IMR-90 (cell line): Measurements from ENCODE around the gene RSL1D1. TPM values are rescaled to one million over a fixed set of nuclear protein-coding genes. Genes with fewer than 3 reads are reported as not detected.

Experiments used
- ATAC-seq: fragments of 200-7000 bp; cut with Tn5 transposase; 2 replicates; pipeline ENCODE4 v1.9.1; 2020; ENCODE audit warnings: low read depth, mild to moderate bottlenecking, moderate library complexity
- BruUV-seq: library from RNA; stranded (reverse); fragments of 400-500 nt; replicated peaks from 2 replicates; lab custom pipeline; 2021; lab: Mats Ljungman, UMichigan
- CTCF ChIA-PET: fragments of 300-600 bp; formaldehyde crosslinking; extraction: SDS; loops from one replicate; lab custom pipeline; 2021; ENCODE audit warnings: antibody characterized with exemption; lab: Yijun Ruan, JAX
- POLR2A ChIA-PET: fragments of 300-600 bp; sonication (Branson Sonifier 250); formaldehyde crosslinking; loops from one replicate; lab custom pipeline; 2022; ENCODE audit warnings: antibody characterized with exemption; ENCODE audit not compliant: unreplicated experiment; lab: Charles Lee
- DNase-seq: peaks from one replicate; pipeline ENCODE4 v3.0.0; 2013
- H2AFZ ChIP-seq: replicated peaks from 2 replicates; pipeline ENCODE3; 2013; ENCODE audit warnings: low read length, mild to moderate bottlenecking; ENCODE audit not compliant: poor library complexity
- H2AK5ac ChIP-seq: 2 replicates; pipeline ENCODE4 v1.6.1; 2013; ENCODE audit warnings: low read depth, low read length, inconsistent platforms
- H2AK9ac ChIP-seq: replicated peaks from 2 replicates; pipeline ENCODE3; 2013; ENCODE audit warnings: mild to moderate bottlenecking, low read depth, low read length, moderate library complexity; ENCODE audit not compliant: poor library complexity
- H2BK120ac ChIP-seq: 2 replicates; pipeline ENCODE4 v1.6.1; 2013; ENCODE audit warnings: low read depth, low read length, inconsistent platforms
- H2BK15ac ChIP-seq: 3 replicates; pipeline ENCODE4 v1.6.1; 2013; ENCODE audit warnings: low read depth, low read length, inconsistent platforms
- H2BK20ac ChIP-seq: 2 replicates; pipeline ENCODE4 v1.6.1; 2013; ENCODE audit warnings: low read depth, mild to moderate bottlenecking, inconsistent platforms, low read length, moderate library complexity
- H2BK5ac ChIP-seq: 2 replicates; pipeline ENCODE4 v1.6.1; 2013; ENCODE audit warnings: mild to moderate bottlenecking, low read depth, low read length, inconsistent platforms; ENCODE audit not compliant: poor library complexity, severe bottlenecking
- H3K14ac ChIP-seq: replicated peaks from 2 replicates; pipeline ENCODE4 v1.6.1; 2013; ENCODE audit warnings: low read depth, low read length, inconsistent platforms
- H3K18ac ChIP-seq: 2 replicates; pipeline ENCODE4 v1.6.1; 2013; ENCODE audit warnings: low read depth, low read length, control low read depth
- H3K23ac ChIP-seq: 2 replicates; pipeline ENCODE4 v1.6.1; 2013; ENCODE audit warnings: low read depth, low read length, inconsistent platforms
- H3K27ac ChIP-seq: 2 replicates; pipeline ENCODE4 v1.5.1; 2013; ENCODE audit warnings: mild to moderate bottlenecking, control low read depth, low read length; ENCODE audit not compliant: insufficient read depth
- H3K27me3 ChIP-seq: 2 replicates; pipeline ENCODE4 v1.6.1; 2013; ENCODE audit warnings: low read length; ENCODE audit not compliant: control insufficient read depth, insufficient read depth
- H3K36me3 ChIP-seq: 2 replicates; pipeline ENCODE4 v1.6.1; 2013; ENCODE audit warnings: low read length, mixed read lengths; ENCODE audit not compliant: control insufficient read depth, insufficient read depth
- H3K4ac ChIP-seq: 2 replicates; pipeline ENCODE4 v1.6.1; 2013; ENCODE audit warnings: low read depth, low read length, inconsistent platforms
- H3K4me1 ChIP-seq: 2 replicates; pipeline ENCODE4 v1.6.1; 2013; ENCODE audit warnings: low read length, mixed read lengths; ENCODE audit not compliant: control insufficient read depth, insufficient read depth
- H3K4me2 ChIP-seq: 2 replicates; pipeline ENCODE4 v1.6.1; 2013; ENCODE audit warnings: low read depth, mild to moderate bottlenecking, control low read depth, low read length, moderate library complexity
- H3K4me3 ChIP-seq: 2 replicates; pipeline ENCODE4 v1.5.1; 2013; ENCODE audit warnings: low read depth, mild to moderate bottlenecking, control low read depth, low read length, moderate library complexity; ENCODE audit not compliant: insufficient read depth
- H3K56ac ChIP-seq: 2 replicates; pipeline ENCODE4 v1.6.1; 2013; ENCODE audit warnings: low read length, inconsistent platforms; ENCODE audit not compliant: insufficient read depth; ENCODE audit errors: extremely low read depth
- H3K79me1 ChIP-seq, 2 experiments: 2 replicates each; pipeline ENCODE4 v1.6.1; 2013; ENCODE audit warnings: low read length in 2 of 2, inconsistent platforms in 1 of 2, low read depth in 1 of 2
- H3K9ac ChIP-seq: 2 replicates; pipeline ENCODE4 v1.6.1; 2013; ENCODE audit warnings: low read depth, low read length, control low read depth
- H3K9me1 ChIP-seq: 2 replicates; pipeline ENCODE4 v1.6.1; 2013; ENCODE audit warnings: low read length, inconsistent platforms; ENCODE audit not compliant: insufficient read depth
- H3K9me3 ChIP-seq: 2 replicates; pipeline ENCODE4 v1.6.1; 2013; ENCODE audit warnings: low read length; ENCODE audit not compliant: control insufficient read depth, insufficient read depth
- H4K20me1 ChIP-seq: 2 replicates; pipeline ENCODE4 v1.6.1; 2013; ENCODE audit warnings: low read length, inconsistent platforms; ENCODE audit not compliant: insufficient read depth
- H4K5ac ChIP-seq: 2 replicates; pipeline ENCODE4 v1.6.1; 2013; ENCODE audit warnings: mild to moderate bottlenecking, low read depth, low read length, control low read depth
- H4K8ac ChIP-seq, 2 experiments: 2 replicates each; pipeline ENCODE4 v1.6.1; 2013; ENCODE audit warnings: low read depth in 2 of 2, low read length in 2 of 2, control low read depth in 1 of 2, inconsistent platforms in 1 of 2
- H4K91ac ChIP-seq: 2 replicates; pipeline ENCODE4 v1.6.1; 2013; ENCODE audit warnings: low read depth, low read length, inconsistent platforms; ENCODE audit not compliant: insufficient read depth
- BHLHE40 ChIP-seq: fragments of 150-350 bp; IDR thresholded peaks from 2 replicates; pipeline ENCODE4 v1.6.1; 2016; ENCODE audit warnings: mild to moderate bottlenecking, low read depth, low read length
- CEBPB ChIP-seq: IDR thresholded peaks from 2 replicates; pipeline ENCODE4 v1.6.1; 2012; ENCODE audit warnings: low read depth, low read length, improper control_type of control experiment
- CHD1 ChIP-seq: IDR thresholded peaks from 2 replicates; pipeline ENCODE4 v1.6.1; 2012; ENCODE audit warnings: low read depth, low read length, improper control_type of control experiment
- FOS ChIP-seq: fragments of 150-350 bp; IDR thresholded peaks from 2 replicates; pipeline ENCODE4 v1.6.1; 2016; ENCODE audit warnings: low read depth, low read length
- MAFK ChIP-seq: IDR thresholded peaks from 2 replicates; pipeline ENCODE4 v1.6.1; 2012; ENCODE audit warnings: low read depth, low read length, improper control_type of control experiment
- MAZ ChIP-seq: IDR thresholded peaks from 2 replicates; pipeline ENCODE4 v1.6.1; 2012; ENCODE audit warnings: low read depth, mild to moderate bottlenecking, low read length, improper control_type of control experiment, moderate library complexity, borderline replicate concordance
- MXI1 ChIP-seq: IDR thresholded peaks from 2 replicates; pipeline ENCODE4 v1.6.1; 2012; ENCODE audit warnings: low read depth, mild to moderate bottlenecking, low read length, moderate library complexity, borderline replicate concordance
- NFE2L2 ChIP-seq: fragments of 150-350 bp; IDR thresholded peaks from 2 replicates; pipeline ENCODE4 v1.6.1; 2016; ENCODE audit warnings: low read depth, mild to moderate bottlenecking, low read length
- POLR2A ChIP-seq: IDR thresholded peaks from 2 replicates; pipeline ENCODE4 v1.6.1; 2012; ENCODE audit warnings: mild to moderate bottlenecking, low read depth, low read length
- RAD21 ChIP-seq: IDR thresholded peaks from 2 replicates; pipeline ENCODE4 v1.6.1; 2012; ENCODE audit warnings: low read length, improper control_type of control experiment
- RCOR1 ChIP-seq: IDR thresholded peaks from 2 replicates; pipeline ENCODE4 v1.6.1; 2012; ENCODE audit warnings: mild to moderate bottlenecking, low read length, improper control_type of control experiment; ENCODE audit not compliant: insufficient replicate concordance
- RFX5 ChIP-seq: IDR thresholded peaks from 2 replicates; pipeline ENCODE4 v1.8.0; 2012; ENCODE audit warnings: low read depth, mild to moderate bottlenecking, low read length, moderate library complexity
- SMC3 ChIP-seq: fragments of 150-350 bp; IDR thresholded peaks from 2 replicates; pipeline ENCODE4 v1.6.1; 2016; ENCODE audit warnings: low read depth, mild to moderate bottlenecking, antibody characterized with exemption, low read length, moderate library complexity
- WGBS, 2 experiments: methylation state at CpG; one replicate each; pipeline versions ENCODE4 v1.1.5 to v1.1.7; 2013; ENCODE audit warnings: missing lambda C conversion rate in 2 of 2; ENCODE audit not compliant: insufficient read length in 1 of 2; ENCODE audit errors: extremely low coverage in 2 of 2; 5-methylcytosine and 5-hydroxymethylcytosine counted together
- dilution Hi-C: fragments of 300-500 bp; cut with HindIII; formaldehyde crosslinking; loops from one replicate; pipeline ENCODE4 v1.14.3; 2018; ENCODE audit warnings: low sequenced_read_pairs; ENCODE audit not compliant: unreplicated experiment
- in situ Hi-C: fragments of 300-500 bp; cut with MboI; formaldehyde crosslinking; loops from 3 replicates; pipeline ENCODE4 v1.14.3; 2019; ENCODE audit warnings: low sequenced_read_pairs, inconsistent platforms, mixed read lengths
- intact Hi-C: fragments of 100-400 bp; cut with micrococcal nuclease; formaldehyde crosslinking; loops from 2 replicates; pipeline ENCODE4 v1.10.0; 2022
- polyA plus RNA-seq, 3 experiments: library from polyadenylated mRNA; depleted of rRNA; stranded (reverse); fragments of >200 nt; gene quantifications; 2 replicates each; pipeline ENCODE4 v1.2.3, GENCODE V29; 2012; ENCODE audit warnings: low replicate concordance in 1 of 3
- total RNA-seq: library from RNA; depleted of rRNA; stranded (reverse); fragments of >200 nt; gene quantifications from 2 replicates; pipeline ENCODE4 v1.2.3, GENCODE V29; 2012
- TF ChIP-seq, protein P1 (sequence below): fragments of 150-350 bp; IDR thresholded peaks from 2 replicates; pipeline ENCODE4 v1.6.1; 2017; ENCODE audit warnings: mild to moderate bottlenecking, antibody characterized with exemption, low read length, low read depth
- TF ChIP-seq, protein P2 (sequence below): fragments of 150-350 bp; IDR thresholded peaks from 2 replicates; pipeline ENCODE4 v1.6.1; 2016; ENCODE audit warnings: low read depth, mild to moderate bottlenecking, low read length, moderate library complexity, borderline replicate concordance
- TF ChIP-seq, protein P3 (sequence below): conservative IDR thresholded peaks from 2 replicates; pipeline ENCODE4 v1.5.1; 2012; ENCODE audit warnings: mild to moderate bottlenecking, low read depth, low read length, improper control_type of control experiment

RSL1D1 gene
- total and polyA plus RNA-seq, 2 of the 4 experiments (the other 2 are of a cell fraction) = 63.8 to 77.4 TPM

DNA sequence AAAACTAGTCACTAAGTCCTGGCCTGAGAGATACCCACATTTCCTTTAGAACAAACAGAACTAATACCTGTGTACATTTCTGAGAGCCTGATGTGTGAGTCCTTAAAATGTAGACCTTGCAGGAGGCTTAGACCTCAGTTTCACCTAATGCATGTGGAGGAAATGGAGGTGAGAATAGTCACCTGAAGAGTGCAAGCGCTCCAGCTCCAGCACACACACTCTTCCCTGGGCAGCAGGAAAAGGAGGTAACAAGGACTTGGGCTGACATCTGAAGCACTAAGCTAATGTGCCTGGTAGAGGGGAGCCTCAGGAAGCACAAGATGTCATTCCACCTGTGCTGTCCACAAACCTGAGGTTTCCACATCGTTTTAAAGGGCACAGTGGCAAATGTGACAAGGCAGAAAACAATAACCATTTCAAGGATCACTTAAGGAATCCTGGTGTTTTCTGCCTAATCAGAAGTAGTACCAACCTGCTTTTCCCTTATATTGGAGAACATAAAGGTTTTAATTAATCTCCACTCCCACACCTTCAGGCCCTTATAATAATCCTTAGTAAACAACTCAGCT lies 17.2 kb upstream of the RSL1D1 start:
- H3K4ac ChIP-seq = no peak overlapping the region
- H3K4me1 ChIP-seq = peaks cover 6% of the 10 kb centered on the region; the same call in 1 of the 2 replicates
- H2BK5ac ChIP-seq = no peak overlapping the region
- H3K9me1 ChIP-seq = peaks cover 5% of the 10 kb centered on the region; the same call in 1 of the 2 replicates
- H3K36me3 ChIP-seq = peaks cover 12% of the 10 kb centered on the region
- H3K4me2 ChIP-seq = no peak overlapping the region
- no peak overlapping the region for H2BK120ac ChIP-seq
- H2BK15ac ChIP-seq = no peak overlapping the region
- no TSS peak for BruUV-seq
- no peak overlapping the region for H3K27ac ChIP-seq
- TF ChIP-seq POLR2A (no peak), FOS (no peak), RCOR1 (no peak), RAD21 (no peak), SMC3 (no peak), RFX5 (no peak), BHLHE40 (no peak), CEBPB (no peak), MXI1 (no peak), CHD1 (no peak), MAFK (no peak), MAZ (no peak), NFE2L2 (no peak)
- TF ChIP-seq, protein P1, sequence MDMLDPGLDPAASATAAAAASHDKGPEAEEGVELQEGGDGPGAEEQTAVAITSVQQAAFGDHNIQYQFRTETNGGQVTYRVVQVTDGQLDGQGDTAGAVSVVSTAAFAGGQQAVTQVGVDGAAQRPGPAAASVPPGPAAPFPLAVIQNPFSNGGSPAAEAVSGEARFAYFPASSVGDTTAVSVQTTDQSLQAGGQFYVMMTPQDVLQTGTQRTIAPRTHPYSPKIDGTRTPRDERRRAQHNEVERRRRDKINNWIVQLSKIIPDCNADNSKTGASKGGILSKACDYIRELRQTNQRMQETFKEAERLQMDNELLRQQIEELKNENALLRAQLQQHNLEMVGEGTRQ = no peak
- TF ChIP-seq, protein P2, sequence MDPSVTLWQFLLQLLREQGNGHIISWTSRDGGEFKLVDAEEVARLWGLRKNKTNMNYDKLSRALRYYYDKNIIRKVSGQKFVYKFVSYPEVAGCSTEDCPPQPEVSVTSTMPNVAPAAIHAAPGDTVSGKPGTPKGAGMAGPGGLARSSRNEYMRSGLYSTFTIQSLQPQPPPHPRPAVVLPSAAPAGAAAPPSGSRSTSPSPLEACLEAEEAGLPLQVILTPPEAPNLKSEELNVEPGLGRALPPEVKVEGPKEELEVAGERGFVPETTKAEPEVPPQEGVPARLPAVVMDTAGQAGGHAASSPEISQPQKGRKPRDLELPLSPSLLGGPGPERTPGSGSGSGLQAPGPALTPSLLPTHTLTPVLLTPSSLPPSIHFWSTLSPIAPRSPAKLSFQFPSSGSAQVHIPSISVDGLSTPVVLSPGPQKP = no peak
- TF ChIP-seq, protein P3, sequence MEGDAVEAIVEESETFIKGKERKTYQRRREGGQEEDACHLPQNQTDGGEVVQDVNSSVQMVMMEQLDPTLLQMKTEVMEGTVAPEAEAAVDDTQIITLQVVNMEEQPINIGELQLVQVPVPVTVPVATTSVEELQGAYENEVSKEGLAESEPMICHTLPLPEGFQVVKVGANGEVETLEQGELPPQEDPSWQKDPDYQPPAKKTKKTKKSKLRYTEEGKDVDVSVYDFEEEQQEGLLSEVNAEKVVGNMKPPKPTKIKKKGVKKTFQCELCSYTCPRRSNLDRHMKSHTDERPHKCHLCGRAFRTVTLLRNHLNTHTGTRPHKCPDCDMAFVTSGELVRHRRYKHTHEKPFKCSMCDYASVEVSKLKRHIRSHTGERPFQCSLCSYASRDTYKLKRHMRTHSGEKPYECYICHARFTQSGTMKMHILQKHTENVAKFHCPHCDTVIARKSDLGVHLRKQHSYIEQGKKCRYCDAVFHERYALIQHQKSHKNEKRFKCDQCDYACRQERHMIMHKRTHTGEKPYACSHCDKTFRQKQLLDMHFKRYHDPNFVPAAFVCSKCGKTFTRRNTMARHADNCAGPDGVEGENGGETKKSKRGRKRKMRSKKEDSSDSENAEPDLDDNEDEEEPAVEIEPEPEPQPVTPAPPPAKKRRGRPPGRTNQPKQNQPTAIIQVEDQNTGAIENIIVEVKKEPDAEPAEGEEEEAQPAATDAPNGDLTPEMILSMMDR = no peak
- ChIA-PET POLR2A (no interaction called here), CTCF (no interaction called here)
- peaks cover 19% of the 10 kb centered on the region; the same call in 1 of the 2 replicates for H4K20me1 ChIP-seq
- intact Hi-C loops (no loop called here), dilution Hi-C loops (no loop called here), in situ Hi-C loops (no loop called here)
- H4K8ac ChIP-seq = no peak overlapping the region
- no peak overlapping the region for H3K18ac ChIP-seq
- no peak overlapping the region for H3K9ac ChIP-seq
- DNase-seq (no peak), ATAC-seq (no peak)
- H2AK5ac ChIP-seq = no peak overlapping the region
- H3K9me3 ChIP-seq = no peaks in the 10 kb centered on the region
- H2BK20ac ChIP-seq = no peak overlapping the region
- WGBS, 2 experiments = no CpG with 5 or more reads among the region's 2 CpGs
- H3K23ac ChIP-seq = no peak overlapping the region
- H4K5ac ChIP-seq = no peak overlapping the region
- no peak overlapping the region for H2AFZ ChIP-seq
- no peaks in the 10 kb centered on the region for H3K27me3 ChIP-seq
- peaks cover 7 to 62% of the 10 kb centered on the region in 2 experiments for H3K79me1 ChIP-seq
- H3K14ac ChIP-seq = no peak overlapping the region
- H2AK9ac ChIP-seq = no peak overlapping the region
- no peak overlapping the region for H3K56ac ChIP-seq
- no peak overlapping the region for H3K4me3 ChIP-seq
- H4K91ac ChIP-seq = no peak overlapping the region
